ENCODE results near the gene WDFY3.

WDFY3 gene

GRCh38 chr4:84985952-84986351 is 19.5 kb upstream of the WDFY3 start:
- TF ChIP-seq CEBPB (IDR thresholded peaks at IDR 0.05): no peak
- TF ChIP-seq REST (IDR thresholded peaks at IDR 0.05; ENCODE audit: low read depth): no peak
- no peak for TF ChIP-seq CREB1 (IDR thresholded peaks at IDR 0.05; ENCODE audit: low read depth)
- TF ChIP-seq MAX (IDR thresholded peaks at IDR 0.05): no peak
- no peak for TF ChIP-seq YY1 (IDR thresholded peaks at IDR 0.05; ENCODE audit: low read depth)
- no peak for TF ChIP-seq TCF12 (IDR thresholded peaks at IDR 0.05; ENCODE audit: low read depth)
- no peak for TF ChIP-seq RAD21 (IDR thresholded peaks at IDR 0.05; ENCODE audit: low read depth)
- no peak for TF ChIP-seq EGR1 (IDR thresholded peaks at IDR 0.05)
- TF ChIP-seq ZBTB7A (IDR thresholded peaks at IDR 0.05; ENCODE audit: low read depth): no peak
- TF ChIP-seq FOXM1 (IDR thresholded peaks at IDR 0.05; ENCODE audit: borderline replicate concordance, low read depth): no peak
- no peak for TF ChIP-seq TAF1 (IDR thresholded peaks at IDR 0.05; ENCODE audit: low read depth)
- no peak for TF ChIP-seq USF1 (IDR thresholded peaks at IDR 0.05)
- no peak for TF ChIP-seq TEAD4 (IDR thresholded peaks at IDR 0.05)
- TF ChIP-seq NFIC (IDR thresholded peaks at IDR 0.05): no peak
- no peak for TF ChIP-seq EP300 (IDR thresholded peaks at IDR 0.05; ENCODE audit: borderline replicate concordance)

GRCh38 chr4:84977396-84977795 is 10.9 kb upstream of the WDFY3 start:
- TF ChIP-seq FOXM1 (IDR thresholded peaks at IDR 0.05; ENCODE audit: borderline replicate concordance, low read depth): no peak
- no peak for TF ChIP-seq MAX (IDR thresholded peaks at IDR 0.05)

GRCh38 chr4:84973856-84974255 is 7.4 kb upstream of the WDFY3 start:
- no peak for TF ChIP-seq ZBTB7A (IDR thresholded peaks at IDR 0.05; ENCODE audit: low read depth)
- no peak for TF ChIP-seq NFIC (IDR thresholded peaks at IDR 0.05)
- TF ChIP-seq EGR1 (IDR thresholded peaks at IDR 0.05): no peak
- TF ChIP-seq RAD21 (IDR thresholded peaks at IDR 0.05; ENCODE audit: low read depth): no peak
- TF ChIP-seq CEBPB (IDR thresholded peaks at IDR 0.05): no peak

- peak; percentile 84 for TF ChIP-seq CEBPB (IDR thresholded peaks at IDR 0.05)
- no peak for TF ChIP-seq REST (IDR thresholded peaks at IDR 0.05; ENCODE audit: low read depth)
- TF ChIP-seq EGR1 (IDR thresholded peaks at IDR 0.05): no peak
- TF ChIP-seq RAD21 (IDR thresholded peaks at IDR 0.05; ENCODE audit: low read depth): peak; percentile 84
Observed at GRCh38 chr4:84971319-84971932, 4.9 kb upstream of the WDFY3 start.

GRCh38 chr4:84968925-84969324 is 2.4 kb upstream of the WDFY3 start:
- TF ChIP-seq EP300 (IDR thresholded peaks at IDR 0.05; ENCODE audit: borderline replicate concordance): no peak
- TF ChIP-seq YY1 (IDR thresholded peaks at IDR 0.05; ENCODE audit: low read depth): no peak
- no peak for TF ChIP-seq MAX (IDR thresholded peaks at IDR 0.05)
- no peak for TF ChIP-seq REST (IDR thresholded peaks at IDR 0.05; ENCODE audit: low read depth)
- no peak for TF ChIP-seq FOXM1 (IDR thresholded peaks at IDR 0.05; ENCODE audit: borderline replicate concordance, low read depth)
- no peak for TF ChIP-seq CEBPB (IDR thresholded peaks at IDR 0.05)
